NAMALWA (cell line): ENCODE data around the gene OLFML2B.

Experiments
- DNase-seq: peaks from one replicate; pipeline ENCODE4 v3.0.0-alpha.2; 2015; ENCODE audit warnings: low spot score

Gene OLFML2B

DNA sequence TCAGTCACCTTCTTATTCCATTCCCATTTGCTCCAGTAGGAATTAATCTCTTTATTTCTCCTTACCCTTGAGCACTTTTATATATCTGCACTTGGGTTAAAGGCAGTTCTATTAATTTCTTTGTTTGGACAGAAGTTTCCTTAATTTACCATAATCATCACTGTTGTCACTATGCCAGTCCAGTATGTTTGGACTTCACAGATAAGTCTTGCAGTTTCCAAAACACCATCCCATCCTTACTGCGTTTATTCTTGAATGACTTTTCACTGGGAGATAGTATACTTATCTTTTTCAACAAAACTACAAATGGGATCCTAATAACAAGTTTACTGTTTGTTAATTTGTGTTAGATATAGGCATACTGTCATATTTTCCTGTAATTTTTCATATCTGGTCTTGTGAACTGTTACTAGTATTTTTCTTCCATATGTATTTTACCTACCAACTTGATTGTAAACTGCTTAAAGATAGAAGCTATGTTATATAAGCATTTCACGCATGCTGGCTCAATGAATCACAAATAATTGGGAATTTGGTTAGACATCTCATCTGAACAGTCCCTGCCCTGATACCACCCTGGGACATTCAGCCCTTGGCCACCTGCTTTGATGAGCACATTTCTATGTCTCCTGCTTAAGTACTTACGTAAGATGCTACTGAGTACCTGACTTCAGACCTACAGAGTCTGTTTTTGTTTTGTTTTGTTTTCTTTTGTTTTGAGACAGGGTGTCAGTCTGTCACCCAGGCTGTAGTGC is 78.2 kb downstream of the OLFML2B start:
- no peak for DNase-seq

DNA sequence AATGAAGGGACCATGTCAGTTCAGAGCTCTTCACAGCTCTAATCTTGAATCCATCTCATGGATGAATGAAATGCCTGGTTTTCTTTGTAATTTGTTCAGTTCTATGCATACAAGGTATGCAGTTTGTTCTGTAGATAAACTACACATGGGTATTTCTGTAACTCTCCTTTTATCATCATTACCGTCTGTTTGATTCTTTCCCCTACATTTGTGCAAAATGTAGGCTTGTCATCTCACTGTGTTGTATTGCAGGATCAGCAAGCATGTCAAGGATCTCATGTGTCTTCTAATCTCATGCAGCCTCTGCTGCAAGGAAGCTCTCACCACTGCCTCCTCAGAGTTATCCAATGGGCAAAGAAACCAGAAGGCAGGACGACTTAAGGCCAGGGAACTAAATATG is 79.3 kb downstream of the OLFML2B start:
- DNase-seq = no peak

GRCh38 chr1:161943737-161944136 is 79.9 kb downstream of the OLFML2B start:
- DNase-seq = no peak

DNA sequence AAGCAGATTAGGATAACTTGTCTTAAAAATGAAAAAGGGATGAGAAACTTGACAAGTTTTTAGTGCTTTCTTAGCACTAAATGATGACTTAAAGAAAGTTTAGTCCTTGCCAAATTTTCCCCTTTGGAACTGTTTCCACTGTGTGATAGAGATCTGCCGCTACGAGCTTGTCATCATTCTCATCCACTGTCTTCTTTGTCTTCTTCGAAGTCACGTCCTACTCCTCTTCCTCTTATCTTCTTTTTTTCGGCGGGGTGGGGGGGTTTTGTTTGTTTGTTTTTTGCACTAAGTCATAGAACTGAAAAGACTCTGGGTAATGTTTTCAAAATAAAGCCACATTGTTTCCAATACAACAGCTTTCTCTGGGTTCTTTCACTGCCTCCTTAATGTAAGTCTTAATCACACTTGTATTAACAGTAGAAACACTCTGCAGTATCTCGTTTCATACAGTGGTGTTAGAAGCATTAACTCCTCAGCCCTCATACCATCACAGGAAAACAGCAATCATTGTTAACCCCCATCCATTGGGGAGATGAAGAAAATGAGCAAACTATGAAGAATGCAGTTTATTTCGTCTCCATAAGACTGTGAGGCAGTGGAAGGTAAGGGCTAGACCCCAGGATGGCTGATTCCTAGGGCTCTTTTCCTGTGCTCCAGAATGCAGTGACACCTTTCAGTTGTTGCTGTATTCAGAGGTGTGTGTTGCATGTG is 81.8 kb downstream of the OLFML2B start:
- no peak for DNase-seq

- no peak for DNase-seq
These were observed 82.6 kb downstream of the OLFML2B start for GRCh38 chr1:161940866-161941591.

DNA sequence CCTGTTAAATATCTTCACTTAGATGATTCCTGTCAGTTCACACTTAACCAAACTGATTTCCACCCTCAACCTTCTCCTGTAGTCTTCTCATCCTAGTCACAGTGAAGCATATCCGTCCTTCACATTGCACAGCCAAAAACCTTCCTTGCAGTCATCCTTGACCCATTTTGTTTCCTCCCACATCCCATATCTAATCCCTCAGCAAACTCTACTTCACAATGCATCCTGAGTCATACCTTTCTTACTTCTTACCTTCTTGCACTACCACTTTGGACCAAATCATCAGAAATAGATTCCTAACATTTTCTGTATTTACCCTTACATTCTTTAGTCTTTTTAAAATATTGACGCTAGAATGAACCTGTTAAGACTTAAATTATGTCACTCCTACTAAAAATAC is 86.9 kb downstream of the OLFML2B start:
- no peak for DNase-seq

DNA sequence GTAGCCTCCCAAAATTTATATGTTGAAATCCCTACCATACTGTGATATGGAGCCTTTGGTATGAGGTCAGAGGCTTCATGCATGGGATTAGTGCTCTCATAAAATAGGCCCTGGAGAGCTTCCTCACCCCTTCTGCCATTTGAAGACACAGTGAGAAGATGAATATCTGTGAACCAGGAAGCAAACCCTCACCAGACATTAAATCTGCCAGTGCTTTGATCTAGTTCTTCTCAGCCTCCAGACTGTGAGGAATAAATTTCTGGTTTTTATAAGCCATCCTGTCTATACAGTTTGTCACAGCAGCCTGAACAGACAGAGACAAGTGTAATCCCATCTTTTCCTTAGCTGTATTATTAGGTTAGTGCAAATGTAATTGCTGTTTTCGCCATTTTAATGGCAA is 88.4 kb downstream of the OLFML2B start:
- DNase-seq = no peak

DNA sequence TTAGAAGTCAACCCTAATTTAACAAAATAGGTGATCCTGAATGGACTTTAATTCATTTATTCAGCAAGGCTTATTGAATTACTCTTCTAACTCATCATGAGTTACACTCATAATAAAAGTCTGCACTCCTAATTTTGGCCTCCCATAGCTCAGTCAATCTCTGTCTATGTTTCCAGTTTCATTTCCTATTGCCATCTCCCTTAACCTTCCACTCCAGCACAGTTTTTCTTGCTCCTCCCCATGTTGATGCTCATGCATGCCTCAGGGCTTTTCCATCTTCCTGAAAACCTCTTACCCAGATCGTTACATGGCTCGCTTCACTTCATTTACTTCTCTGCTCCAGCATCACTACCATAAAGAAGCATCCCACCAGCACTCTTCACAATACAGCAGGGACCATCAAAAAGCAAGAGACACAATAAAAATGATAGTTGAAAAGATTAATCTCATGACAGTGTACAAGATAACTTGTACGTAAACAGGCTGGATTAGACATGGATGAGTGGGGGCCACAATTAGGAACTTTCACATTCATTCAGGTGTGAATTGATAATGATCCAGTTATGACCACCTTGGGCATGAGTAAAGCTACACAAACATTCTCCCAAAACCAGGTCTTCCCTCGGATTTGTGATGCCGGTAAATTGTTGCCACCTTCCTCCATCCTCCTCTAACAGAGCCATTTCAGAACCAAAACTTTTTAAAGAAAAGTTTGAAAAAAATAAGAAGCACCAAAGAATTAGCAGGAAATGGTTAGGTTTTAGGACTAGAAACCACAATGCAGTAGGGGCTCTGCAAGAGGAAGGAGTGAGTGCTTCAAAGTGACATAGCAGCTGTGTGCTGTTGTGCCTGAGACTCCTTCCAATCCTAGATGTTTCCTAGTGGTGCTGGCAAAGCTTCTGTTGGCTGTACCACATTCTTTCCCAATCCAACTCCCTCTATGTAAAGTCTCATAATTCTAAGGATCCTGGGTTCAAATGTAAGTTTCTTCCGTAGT is 89.8 kb downstream of the OLFML2B start:
- DNase-seq = no peak
